ENCODE data around the gene MPRIP. TPM values are rescaled to one million over a fixed set of nuclear protein-coding genes. Genes with fewer than 3 reads are reported as not detected.

Gene MPRIP
- total and polyA plus RNA-seq, 2 of the 13 experiments (the other 11 are each of a cell fraction or from before 2014, with no cell fraction given), result 50.2 to 52.4 TPM

DNA sequence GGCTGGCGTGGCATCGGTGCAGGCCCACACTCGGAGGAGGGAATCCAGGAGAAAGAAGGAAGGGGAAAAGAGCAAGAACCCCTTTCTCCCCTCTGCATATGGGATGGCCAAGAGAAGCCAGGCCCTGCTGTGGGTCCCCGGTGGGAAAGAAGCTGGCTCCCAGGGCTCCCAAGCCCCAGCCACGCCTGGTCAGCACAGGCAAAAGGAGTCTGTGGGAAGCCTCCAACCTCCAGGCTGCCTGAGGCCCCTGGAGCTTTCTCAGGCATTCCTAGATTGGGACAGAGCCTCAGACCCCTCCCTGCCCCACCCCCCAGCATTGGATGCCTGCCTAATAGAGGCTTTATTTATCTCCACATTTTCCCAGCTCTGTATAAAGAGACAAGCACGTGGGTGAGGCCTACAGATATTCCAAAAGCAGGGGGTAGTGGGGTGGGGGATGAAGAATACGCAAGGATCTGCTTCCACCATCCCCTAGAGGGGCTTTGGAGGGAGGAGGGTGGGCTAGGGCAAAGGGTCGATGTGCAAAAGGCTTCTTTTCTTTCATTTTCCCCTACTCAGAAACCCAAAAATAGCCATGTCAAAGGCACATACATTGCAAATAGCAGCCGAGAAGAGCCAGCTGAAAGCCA lies 56.4 kb downstream of the MPRIP start:
- no TSS peak for BruUV-seq (replicated peaks)
- no peak overlapping the region for H2AFZ ChIP-seq (ENCODE audit: low read length)
- H3K4me1 ChIP-seq (ENCODE audit: insufficient read depth, low read length), result peaks cover 62% of the 10 kb centered on the region
- in situ Hi-C loops (cut with HindIII; ENCODE audit: extremely low pct_ligation_motif_present, low pct_unique_long_range_greater_than_20kb), result no loop called here
- no peak for FAIRE-seq
- ChIA-PET CTCF (ENCODE audit: low intra/inter-chr PET ratio, low total read pairs) (no interaction called here), POLR2A (no interaction called here)
- DNase-seq (ENCODE audit: low spot score), result no peak
- no peak for ATAC-seq
- intact Hi-C loops (cut with micrococcal nuclease; ENCODE audit: unreplicated experiment), result no loop called here
- peaks cover 10% of the 10 kb centered on the region for H3K79me2 ChIP-seq (ENCODE audit: insufficient read depth, low read length)
- H3K27me3 ChIP-seq (ENCODE audit: control insufficient read depth in 1 of 2, insufficient read depth in 2 of 2, low read length in 2 of 2), result no peaks in the 10 kb centered on the region
- no peak overlapping the region for H3K9ac ChIP-seq (ENCODE audit: insufficient read depth, low read depth, low read length)
- H3K9me3 ChIP-seq (ENCODE audit: low read length), result no peaks in the 10 kb centered on the region
- H3K4me2 ChIP-seq (ENCODE audit: low read depth, low read length), result no peak overlapping the region
- TF ChIP-seq MTA1 (CRISPR knock-in tag; IDR thresholded peaks at IDR 0.05; ENCODE audit: borderline replicate concordance) (no peak), KDM2A (CRISPR knock-in tag; IDR thresholded peaks at IDR 0.05; ENCODE audit: borderline replicate concordance, low read depth) (no peak), TAF15 (IDR thresholded peaks at IDR 0.05; ENCODE audit: low read depth, low read length, poor library complexity, severe bottlenecking) (no peak), ZNF747 (CRISPR knock-in tag; IDR thresholded peaks at IDR 0.05; ENCODE audit: borderline replicate concordance) (no peak), ZNF414 (CRISPR knock-in tag; IDR thresholded peaks at IDR 0.05) (no peak), ZNF317 (CRISPR knock-in tag; IDR thresholded peaks at IDR 0.05) (no peak), SMAD1 (CRISPR knock-in tag; IDR thresholded peaks at IDR 0.05; ENCODE audit: borderline replicate concordance, low read depth) (no peak), ZNF350 (CRISPR knock-in tag; IDR thresholded peaks at IDR 0.05; ENCODE audit: borderline replicate concordance, low read depth) (no peak)
- TF ChIP-seq, protein P1, sequence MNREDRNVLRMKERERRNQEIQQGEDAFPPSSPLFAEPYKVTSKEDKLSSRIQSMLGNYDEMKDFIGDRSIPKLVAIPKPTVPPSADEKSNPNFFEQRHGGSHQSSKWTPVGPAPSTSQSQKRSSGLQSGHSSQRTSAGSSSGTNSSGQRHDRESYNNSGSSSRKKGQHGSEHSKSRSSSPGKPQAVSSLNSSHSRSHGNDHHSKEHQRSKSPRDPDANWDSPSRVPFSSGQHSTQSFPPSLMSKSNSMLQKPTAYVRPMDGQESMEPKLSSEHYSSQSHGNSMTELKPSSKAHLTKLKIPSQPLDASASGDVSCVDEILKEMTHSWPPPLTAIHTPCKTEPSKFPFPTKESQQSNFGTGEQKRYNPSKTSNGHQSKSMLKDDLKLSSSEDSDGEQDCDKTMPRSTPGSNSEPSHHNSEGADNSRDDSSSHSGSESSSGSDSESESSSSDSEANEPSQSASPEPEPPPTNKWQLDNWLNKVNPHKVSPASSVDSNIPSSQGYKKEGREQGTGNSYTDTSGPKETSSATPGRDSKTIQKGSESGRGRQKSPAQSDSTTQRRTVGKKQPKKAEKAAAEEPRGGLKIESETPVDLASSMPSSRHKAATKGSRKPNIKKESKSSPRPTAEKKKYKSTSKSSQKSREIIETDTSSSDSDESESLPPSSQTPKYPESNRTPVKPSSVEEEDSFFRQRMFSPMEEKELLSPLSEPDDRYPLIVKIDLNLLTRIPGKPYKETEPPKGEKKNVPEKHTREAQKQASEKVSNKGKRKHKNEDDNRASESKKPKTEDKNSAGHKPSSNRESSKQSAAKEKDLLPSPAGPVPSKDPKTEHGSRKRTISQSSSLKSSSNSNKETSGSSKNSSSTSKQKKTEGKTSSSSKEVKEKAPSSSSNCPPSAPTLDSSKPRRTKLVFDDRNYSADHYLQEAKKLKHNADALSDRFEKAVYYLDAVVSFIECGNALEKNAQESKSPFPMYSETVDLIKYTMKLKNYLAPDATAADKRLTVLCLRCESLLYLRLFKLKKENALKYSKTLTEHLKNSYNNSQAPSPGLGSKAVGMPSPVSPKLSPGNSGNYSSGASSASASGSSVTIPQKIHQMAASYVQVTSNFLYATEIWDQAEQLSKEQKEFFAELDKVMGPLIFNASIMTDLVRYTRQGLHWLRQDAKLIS (CRISPR knock-in tag; IDR thresholded peaks at IDR 0.05), result no peak
- TF ChIP-seq, protein P2, sequence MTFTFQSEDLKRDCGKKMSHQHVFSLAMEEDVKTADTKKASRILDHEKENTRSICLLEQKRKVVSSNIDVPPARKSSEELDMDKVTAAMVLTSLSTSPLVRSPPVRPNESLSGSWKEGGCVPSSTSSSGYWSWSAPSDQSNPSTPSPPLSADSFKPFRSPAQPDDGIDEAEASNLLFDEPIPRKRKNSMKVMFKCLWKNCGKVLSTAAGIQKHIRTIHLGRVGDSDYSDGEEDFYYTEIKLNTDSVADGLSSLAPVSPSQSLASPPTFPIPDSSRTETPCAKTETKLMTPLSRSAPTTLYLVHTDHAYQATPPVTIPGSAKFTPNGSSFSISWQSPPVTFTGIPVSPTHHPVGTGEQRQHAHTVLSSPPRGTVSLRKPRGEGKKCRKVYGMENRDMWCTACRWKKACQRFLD (CRISPR knock-in tag; IDR thresholded peaks at IDR 0.05; ENCODE audit: borderline replicate concordance), result no peak
- TF ChIP-seq, protein P3, sequence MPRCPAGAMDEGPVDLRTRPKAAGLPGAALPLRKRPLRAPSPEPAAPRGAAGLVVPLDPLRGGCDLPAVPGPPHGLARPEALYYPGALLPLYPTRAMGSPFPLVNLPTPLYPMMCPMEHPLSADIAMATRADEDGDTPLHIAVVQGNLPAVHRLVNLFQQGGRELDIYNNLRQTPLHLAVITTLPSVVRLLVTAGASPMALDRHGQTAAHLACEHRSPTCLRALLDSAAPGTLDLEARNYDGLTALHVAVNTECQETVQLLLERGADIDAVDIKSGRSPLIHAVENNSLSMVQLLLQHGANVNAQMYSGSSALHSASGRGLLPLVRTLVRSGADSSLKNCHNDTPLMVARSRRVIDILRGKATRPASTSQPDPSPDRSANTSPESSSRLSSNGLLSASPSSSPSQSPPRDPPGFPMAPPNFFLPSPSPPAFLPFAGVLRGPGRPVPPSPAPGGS (CRISPR knock-in tag; IDR thresholded peaks at IDR 0.05), result no peak
- peaks cover 0 to 3% of the 10 kb centered on the region in 2 experiments; a peak in 1 of 5 replicates for H3K36me3 ChIP-seq (replicated peaks in 1 of 2; ENCODE audit: control insufficient read depth in 1 of 2, insufficient read depth in 2 of 2, low read length in 2 of 2)
- no peaks in the 10 kb centered on the region for H4K20me1 ChIP-seq (ENCODE audit: insufficient read depth, low read length)
- 95% methylated on average over 9 of the region's 9 CpGs for WGBS (ENCODE audit: low lambda C conversion rate)
- H3K4me3 ChIP-seq (replicated peaks in 1 of 3; ENCODE audit: insufficient read depth in 1 of 3, low read depth in 2 of 3, low read length in 3 of 3), result no peak overlapping the region
- H3K27ac ChIP-seq (ENCODE audit: extremely low read length, insufficient read depth, low read length), result no peak overlapping the region
